Chondrocyte (in vitro differentiated cells): ENCODE measurements around the gene RGS14. TPM values are rescaled to one million over a fixed set of nuclear protein-coding genes. Genes with fewer than 3 reads are reported as not detected.

Source experiments
- DNase-seq: peaks from one replicate; pipeline ENCODE4 v3.0.0; 2021; ENCODE audit warnings: mixed read lengths, low spot score
- H3K27ac Mint-ChIP-seq: one replicate; pipeline ENCODE4 v1.8.0; 2021; ENCODE audit warnings: mild to moderate bottlenecking, moderate library complexity, mixed read lengths; ENCODE audit not compliant: unreplicated experiment
- H3K27me3 Mint-ChIP-seq: 2 replicates; pipeline ENCODE4 v1.8.0; 2021; ENCODE audit warnings: low read depth, mixed read lengths
- H3K36me3 Mint-ChIP-seq: 2 replicates; pipeline ENCODE4 v1.8.0; 2021; ENCODE audit warnings: low read depth, mixed read lengths
- H3K4me1 Mint-ChIP-seq: 2 replicates; pipeline ENCODE4 v1.8.0; 2021; ENCODE audit warnings: low read depth, mild to moderate bottlenecking, mixed read lengths
- H3K4me3 Mint-ChIP-seq: one replicate; pipeline ENCODE4 v1.8.0; 2021; ENCODE audit warnings: mild to moderate bottlenecking, moderate library complexity, mixed read lengths; ENCODE audit not compliant: unreplicated experiment
- H3K9me3 Mint-ChIP-seq: 2 replicates; pipeline ENCODE4 v1.8.0; 2021; ENCODE audit warnings: low read depth, mixed read lengths
- total RNA-seq: library from RNA; stranded (reverse); gene quantifications from 3 replicates; pipeline ENCODE4 v1.2.1, GENCODE V29; 2021
- TF ChIP-seq, protein P1 (sequence below): fragments of 200-600 bp; sonication (generic); IDR thresholded peaks from 2 replicates; pipeline ENCODE4 v1.5.0; 2021; ENCODE audit warnings: antibody characterized with exemption, mild to moderate bottlenecking, moderate library complexity

The RGS14 gene
- total RNA-seq, 1 donor from 2014 or later, result 11.6 TPM

DNA sequence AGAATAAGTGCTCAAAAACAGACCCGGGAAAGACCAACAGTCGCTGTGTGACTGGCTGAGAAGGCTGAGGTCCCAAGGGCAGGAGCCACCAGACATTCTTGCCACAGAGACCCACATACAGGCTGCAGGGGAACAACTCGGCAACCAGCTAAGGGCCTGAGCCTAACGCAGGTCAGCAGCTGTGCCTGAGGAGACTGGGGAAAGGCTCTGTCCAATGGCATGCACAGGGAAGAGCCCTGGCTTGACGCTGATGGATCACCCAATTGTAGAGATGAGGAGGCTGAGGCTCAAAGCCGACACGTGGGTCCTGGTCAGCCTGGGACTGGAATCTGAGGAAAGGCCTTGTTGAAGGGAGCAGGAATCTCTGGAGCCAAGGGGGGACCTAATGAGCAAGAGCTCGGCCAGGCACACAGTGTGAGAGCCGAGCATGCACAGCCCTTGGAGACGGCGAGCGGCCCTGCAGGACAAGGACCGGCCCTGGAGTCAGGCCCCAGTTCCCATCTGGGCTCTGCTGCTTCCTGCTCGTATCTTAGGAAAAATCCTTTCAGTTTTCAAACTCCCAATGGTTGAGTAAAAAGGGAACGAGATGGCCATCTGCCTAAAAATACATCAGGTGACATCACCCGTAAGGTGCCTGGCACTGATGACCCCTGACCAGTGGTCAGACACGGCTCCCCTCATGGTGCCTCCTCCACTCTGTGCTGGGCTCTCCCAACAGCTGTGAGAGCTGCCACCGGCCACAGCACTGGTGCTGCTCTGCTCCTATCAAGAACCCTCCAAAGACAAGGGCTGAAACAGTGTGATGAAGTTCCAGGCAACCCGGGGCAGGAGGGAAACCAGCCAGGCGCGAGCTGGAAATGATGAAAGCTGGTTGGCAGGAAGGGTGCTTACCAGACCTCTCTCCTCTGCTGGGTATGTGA is 22.7 kb upstream of the RGS14 start:
- Mint-ChIP-seq H3K27ac (no peak overlapping the region), H3K4me3 (no peak overlapping the region)

DNA sequence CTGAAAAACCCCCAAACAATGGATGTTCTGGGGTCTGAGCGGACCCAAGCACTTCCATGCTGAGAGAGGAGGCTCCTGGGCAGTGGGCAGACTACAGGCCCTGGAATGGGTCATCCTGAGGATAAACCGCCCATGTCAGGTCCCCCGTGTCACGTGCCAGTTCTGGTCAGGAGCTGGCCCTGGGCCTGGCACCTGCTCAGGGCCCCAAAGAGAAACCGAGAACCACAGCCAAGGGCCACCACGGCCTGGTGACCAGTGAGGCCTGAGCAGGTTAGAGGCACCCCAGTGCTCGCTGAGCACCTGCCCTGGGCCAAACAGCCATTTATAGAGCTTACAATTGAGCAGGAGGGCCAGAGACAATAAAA is 22.0 kb upstream of the RGS14 start:
- Mint-ChIP-seq H3K9me3 (no peaks in the 10 kb centered on the region), H3K4me1 (no peaks in the 10 kb centered on the region), H3K27me3 (no peaks in the 10 kb centered on the region), H3K36me3 (peaks cover 30% of the 10 kb centered on the region), H3K27ac (no peak overlapping the region), H3K4me3 (no peak overlapping the region)
- DNase-seq, result no peak
- TF ChIP-seq, protein P1, sequence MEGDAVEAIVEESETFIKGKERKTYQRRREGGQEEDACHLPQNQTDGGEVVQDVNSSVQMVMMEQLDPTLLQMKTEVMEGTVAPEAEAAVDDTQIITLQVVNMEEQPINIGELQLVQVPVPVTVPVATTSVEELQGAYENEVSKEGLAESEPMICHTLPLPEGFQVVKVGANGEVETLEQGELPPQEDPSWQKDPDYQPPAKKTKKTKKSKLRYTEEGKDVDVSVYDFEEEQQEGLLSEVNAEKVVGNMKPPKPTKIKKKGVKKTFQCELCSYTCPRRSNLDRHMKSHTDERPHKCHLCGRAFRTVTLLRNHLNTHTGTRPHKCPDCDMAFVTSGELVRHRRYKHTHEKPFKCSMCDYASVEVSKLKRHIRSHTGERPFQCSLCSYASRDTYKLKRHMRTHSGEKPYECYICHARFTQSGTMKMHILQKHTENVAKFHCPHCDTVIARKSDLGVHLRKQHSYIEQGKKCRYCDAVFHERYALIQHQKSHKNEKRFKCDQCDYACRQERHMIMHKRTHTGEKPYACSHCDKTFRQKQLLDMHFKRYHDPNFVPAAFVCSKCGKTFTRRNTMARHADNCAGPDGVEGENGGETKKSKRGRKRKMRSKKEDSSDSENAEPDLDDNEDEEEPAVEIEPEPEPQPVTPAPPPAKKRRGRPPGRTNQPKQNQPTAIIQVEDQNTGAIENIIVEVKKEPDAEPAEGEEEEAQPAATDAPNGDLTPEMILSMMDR, result no peak

More for the DNA sequence above, 22.7 kb upstream of the RGS14 start:
- no peaks in the 10 kb centered on the region for H3K27me3 Mint-ChIP-seq
- TF ChIP-seq, protein P1, result no peak
- H3K36me3 Mint-ChIP-seq, result peaks cover 33% of the 10 kb centered on the region
- no peaks in the 10 kb centered on the region for H3K4me1 Mint-ChIP-seq
- no peaks in the 10 kb centered on the region for H3K9me3 Mint-ChIP-seq
- DNase-seq, result no peak

DNA sequence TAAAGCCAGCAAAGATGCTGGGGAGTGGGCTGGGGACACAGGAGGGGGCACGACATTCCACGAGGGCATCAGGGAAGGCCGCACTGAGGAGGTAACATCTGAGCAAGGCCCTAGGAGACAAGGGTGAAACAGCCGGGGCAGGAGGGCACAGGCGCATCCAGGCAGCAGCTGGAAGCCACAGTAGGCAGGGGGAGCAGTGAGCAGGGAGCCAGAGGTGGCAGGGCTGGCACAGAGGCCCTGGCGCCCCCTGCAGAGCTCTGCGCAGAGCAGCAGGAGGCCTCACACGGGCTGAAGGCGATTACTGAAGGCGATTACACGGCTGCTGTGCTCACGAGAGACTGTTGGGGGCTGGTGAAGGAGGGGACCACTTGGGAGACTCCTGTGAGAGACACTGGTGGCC is 21.6 kb upstream of the RGS14 start:
- no peak overlapping the region for H3K4me3 Mint-ChIP-seq
- H3K27ac Mint-ChIP-seq, result no peak overlapping the region
- peaks cover 29% of the 10 kb centered on the region for H3K36me3 Mint-ChIP-seq
- H3K27me3 Mint-ChIP-seq, result no peaks in the 10 kb centered on the region
- no peaks in the 10 kb centered on the region for H3K4me1 Mint-ChIP-seq
- TF ChIP-seq, protein P1, result peak; percentile 55
- no peaks in the 10 kb centered on the region for H3K9me3 Mint-ChIP-seq
- DNase-seq, result no peak

DNA sequence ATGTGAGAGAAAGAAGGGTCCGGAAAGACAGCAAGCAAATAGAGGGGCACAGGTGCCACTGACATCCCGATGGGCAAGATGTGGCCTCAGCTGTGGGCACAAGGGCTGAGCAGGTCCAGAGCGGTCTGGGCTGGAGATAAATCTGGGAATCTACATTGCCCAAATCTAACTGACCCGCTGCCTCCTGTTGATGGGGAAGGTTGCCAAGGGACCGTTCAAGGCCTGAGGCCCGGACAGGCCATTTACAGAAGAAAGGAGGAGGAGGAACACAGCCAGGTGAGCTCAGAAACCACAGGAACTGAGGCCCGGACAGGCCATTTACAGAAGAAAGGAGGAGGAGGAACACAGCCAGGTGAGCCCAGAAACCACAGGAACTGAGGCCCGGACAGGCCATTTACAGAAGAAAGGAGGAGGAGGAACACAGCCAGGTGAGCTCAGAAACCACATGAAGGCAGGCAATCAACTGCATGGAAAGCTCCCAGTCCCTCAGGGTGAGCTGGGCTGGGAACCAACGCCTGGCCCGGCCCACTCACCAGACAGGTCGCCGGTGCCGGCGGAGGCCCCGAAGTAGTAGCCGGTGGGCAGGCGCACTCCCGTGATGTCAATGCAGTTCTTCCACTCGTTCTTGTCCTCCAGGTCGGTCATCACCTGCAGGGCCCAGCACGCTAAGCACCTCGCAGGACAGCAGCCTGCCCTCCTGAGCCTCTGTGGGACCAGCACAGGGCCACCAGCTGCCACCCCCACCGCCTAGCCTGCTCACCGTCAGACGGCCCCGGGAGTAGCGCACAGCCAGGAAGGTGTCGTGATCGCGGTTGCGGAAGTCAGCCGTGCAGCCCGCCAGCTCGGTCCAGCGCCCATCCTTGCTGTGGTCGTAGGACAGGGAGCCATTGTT is 20.9 kb upstream of the RGS14 start:
- DNase-seq, result no peak
- Mint-ChIP-seq H3K4me3 (no peak overlapping the region), H3K9me3 (no peaks in the 10 kb centered on the region), H3K4me1 (no peaks in the 10 kb centered on the region), H3K36me3 (peaks cover 32% of the 10 kb centered on the region), H3K27ac (no peak overlapping the region), H3K27me3 (no peaks in the 10 kb centered on the region)
- TF ChIP-seq, protein P1, result no peak
